ENCODE data around the gene ITPKC. TPM values are rescaled to one million over a fixed set of nuclear protein-coding genes. Genes with fewer than 3 reads are reported as not detected.

ITPKC gene
- total and polyA plus RNA-seq, 9 of the 15 experiments (the other 6 are each of a cell fraction or from before 2014, with no cell fraction given): 0.08 to 9.3 (median 5.8) TPM

DNA sequence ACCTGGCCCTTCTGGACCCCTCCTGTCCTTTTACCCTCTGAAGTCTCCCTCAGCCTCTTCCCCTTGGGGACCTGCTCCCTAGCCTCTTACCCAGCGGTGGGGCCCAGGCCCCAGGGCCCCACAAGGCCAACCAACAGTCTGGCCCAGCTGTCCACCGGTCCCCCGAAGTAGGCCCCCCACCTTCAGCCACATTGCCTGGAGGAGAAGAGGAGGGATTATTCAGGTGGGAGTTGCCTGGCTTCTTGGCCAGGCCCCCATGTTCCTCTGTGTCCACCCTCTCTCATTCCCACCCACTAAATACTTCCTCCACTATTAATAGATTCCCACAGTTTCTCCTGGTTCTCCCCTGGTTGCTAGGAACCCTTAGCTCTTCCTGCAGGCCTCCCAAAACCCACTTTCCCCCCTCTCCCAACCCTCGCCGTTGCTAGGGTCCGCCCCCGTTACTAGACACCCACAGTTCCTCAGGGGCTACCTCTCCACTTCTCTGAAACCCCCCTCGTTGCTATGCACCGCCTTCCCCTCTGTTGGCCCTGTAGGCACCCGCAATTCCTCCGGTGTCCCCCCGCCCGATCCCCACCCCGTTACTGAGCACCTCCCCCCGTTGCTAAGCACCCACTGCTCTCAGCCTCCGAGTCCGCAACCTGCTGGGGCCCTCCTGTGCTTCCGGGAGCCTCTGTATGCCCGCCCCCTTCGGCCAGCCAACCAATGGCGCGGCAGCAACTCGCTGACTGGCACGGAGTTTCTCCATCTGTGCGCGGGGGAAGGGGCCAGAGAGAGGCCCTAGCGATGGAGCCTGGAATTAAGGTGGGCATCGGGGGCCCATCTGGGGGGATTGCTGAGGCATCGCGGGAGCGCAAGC is 2.2 kb upstream of the ITPKC start (continued):
- TF ChIP-seq MYNN (IDR thresholded peaks at IDR 0.05) (peak; percentile 83; the same call in 1 of the 2 replicates), MYNN (CRISPR knock-in tag; IDR thresholded peaks at IDR 0.05) (no peak), MCM7 (IDR thresholded peaks at IDR 0.05) (no peak), DDX20 (tag; IDR thresholded peaks at IDR 0.05; ENCODE audit: low read depth) (no peak), PCBP2 (IDR thresholded peaks at IDR 0.05; ENCODE audit: low read depth, low read length, poor library complexity, severe bottlenecking) (no peak), DPF2 (IDR thresholded peaks at IDR 0.05) (no peak), HNRNPK (IDR thresholded peaks at IDR 0.05; ENCODE audit: low read depth, low read length, poor library complexity, severe bottlenecking) (no peak), ELF1 (tag; IDR thresholded peaks at IDR 0.05) (peak; percentile 78; the same call in 1 of the 2 replicates), ARNT (IDR thresholded peaks at IDR 0.05) (no peak), NR3C1 (CRISPR knock-in tag; IDR thresholded peaks at IDR 0.05) (no peak), HMG20A (CRISPR knock-in tag; conservative IDR thresholded peaks at IDR 0.05) (no peak), ERF (CRISPR knock-in tag; IDR thresholded peaks at IDR 0.05) (0 out of 2 replicates have a peak, but pooled peaks have one; percentile 23), CEBPB (tag; IDR thresholded peaks at IDR 0.05) (no peak), MAZ (CRISPR knock-in tag; conservative IDR thresholded peaks at IDR 0.05 in 1 of 2, IDR thresholded peaks at IDR 0.05 in 1 of 2) (peak in 1 of 2 experiments; percentile 48; a peak in 1 of 4 replicates)
- TF ChIP-seq, protein P1, sequence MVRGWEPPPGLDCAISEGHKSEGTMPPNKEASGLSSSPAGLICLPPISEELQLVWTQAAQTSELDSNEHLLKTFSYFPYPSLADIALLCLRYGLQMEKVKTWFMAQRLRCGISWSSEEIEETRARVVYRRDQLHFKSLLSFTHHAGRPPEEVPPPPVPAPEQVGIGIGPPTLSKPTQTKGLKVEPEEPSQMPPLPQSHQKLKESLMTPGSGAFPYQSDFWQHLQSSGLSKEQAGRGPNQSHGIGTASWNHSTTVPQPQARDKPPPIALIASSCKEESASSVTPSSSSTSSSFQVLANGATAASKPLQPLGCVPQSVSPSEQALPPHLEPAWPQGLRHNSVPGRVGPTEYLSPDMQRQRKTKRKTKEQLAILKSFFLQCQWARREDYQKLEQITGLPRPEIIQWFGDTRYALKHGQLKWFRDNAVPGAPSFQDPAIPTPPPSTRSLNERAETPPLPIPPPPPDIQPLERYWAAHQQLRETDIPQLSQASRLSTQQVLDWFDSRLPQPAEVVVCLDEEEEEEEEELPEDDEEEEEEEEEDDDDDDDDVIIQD (CRISPR knock-in tag; IDR thresholded peaks at IDR 0.05): no peak
- TF ChIP-seq, protein P2, sequence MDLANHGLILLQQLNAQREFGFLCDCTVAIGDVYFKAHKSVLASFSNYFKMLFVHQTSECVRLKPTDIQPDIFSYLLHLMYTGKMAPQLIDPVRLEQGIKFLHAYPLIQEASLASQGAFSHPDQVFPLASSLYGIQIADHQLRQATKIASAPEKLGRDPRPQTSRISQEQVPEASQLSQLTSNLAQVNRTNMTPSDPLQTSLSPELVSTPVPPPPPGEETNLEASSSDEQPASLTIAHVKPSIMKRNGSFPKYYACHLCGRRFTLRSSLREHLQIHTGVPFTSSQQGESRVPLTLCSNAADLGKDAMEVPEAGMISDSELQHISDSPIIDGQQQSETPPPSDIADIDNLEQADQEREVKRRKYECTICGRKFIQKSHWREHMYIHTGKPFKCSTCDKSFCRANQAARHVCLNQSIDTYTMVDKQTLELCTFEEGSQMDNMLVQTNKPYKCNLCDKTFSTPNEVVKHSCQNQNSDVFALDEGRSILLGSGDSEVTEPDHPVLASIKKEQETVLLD (IDR thresholded peaks at IDR 0.05): no peak
- TF ChIP-seq, protein P3, sequence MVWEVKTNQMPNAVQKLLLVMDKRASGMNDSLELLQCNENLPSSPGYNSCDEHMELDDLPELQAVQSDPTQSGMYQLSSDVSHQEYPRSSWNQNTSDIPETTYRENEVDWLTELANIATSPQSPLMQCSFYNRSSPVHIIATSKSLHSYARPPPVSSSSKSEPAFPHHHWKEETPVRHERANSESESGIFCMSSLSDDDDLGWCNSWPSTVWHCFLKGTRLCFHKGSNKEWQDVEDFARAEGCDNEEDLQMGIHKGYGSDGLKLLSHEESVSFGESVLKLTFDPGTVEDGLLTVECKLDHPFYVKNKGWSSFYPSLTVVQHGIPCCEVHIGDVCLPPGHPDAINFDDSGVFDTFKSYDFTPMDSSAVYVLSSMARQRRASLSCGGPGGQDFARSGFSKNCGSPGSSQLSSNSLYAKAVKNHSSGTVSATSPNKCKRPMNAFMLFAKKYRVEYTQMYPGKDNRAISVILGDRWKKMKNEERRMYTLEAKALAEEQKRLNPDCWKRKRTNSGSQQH (CRISPR knock-in tag; IDR thresholded peaks at IDR 0.05): no peak
- TF ChIP-seq, protein P4, sequence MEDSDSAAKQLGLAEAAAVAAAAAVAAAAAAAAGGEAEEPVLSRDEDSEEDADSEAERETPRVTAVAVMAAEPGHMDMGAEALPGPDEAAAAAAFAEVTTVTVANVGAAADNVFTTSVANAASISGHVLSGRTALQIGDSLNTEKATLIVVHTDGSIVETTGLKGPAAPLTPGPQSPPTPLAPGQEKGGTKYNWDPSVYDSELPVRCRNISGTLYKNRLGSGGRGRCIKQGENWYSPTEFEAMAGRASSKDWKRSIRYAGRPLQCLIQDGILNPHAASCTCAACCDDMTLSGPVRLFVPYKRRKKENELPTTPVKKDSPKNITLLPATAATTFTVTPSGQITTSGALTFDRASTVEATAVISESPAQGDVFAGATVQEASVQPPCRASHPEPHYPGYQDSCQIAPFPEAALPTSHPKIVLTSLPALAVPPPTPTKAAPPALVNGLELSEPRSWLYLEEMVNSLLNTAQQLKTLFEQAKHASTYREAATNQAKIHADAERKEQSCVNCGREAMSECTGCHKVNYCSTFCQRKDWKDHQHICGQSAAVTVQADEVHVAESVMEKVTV (CRISPR knock-in tag; IDR thresholded peaks at IDR 0.05): no peak
- TF ChIP-seq, protein P5, sequence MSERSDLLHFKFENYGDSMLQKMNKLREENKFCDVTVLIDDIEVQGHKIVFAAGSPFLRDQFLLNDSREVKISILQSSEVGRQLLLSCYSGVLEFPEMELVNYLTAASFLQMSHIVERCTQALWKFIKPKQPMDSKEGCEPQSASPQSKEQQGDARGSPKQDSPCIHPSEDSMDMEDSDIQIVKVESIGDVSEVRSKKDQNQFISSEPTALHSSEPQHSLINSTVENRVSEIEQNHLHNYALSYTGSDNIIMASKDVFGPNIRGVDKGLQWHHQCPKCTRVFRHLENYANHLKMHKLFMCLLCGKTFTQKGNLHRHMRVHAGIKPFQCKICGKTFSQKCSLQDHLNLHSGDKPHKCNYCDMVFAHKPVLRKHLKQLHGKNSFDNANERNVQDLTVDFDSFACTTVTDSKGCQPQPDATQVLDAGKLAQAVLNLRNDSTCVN (CRISPR knock-in tag; IDR thresholded peaks at IDR 0.05): 0 out of 2 replicates have a peak, but pooled peaks have one; percentile 19
